Inferior parietal cortex (tissue), 1 donor: ENCODE data around the gene PLA2G5.
A peak's percentile ranks its signal among the peaks of the same experiment; 100 is the strongest.

Experiments
- DNase-seq: peaks from one replicate; pipeline ENCODE4 v3.0.0-alpha.2; 2016; ENCODE audit errors: extremely low spot score

The PLA2G5 gene

GRCh38 chr1:20090119-20090518, 20.1 kb downstream of the PLA2G5 start:
- DNase-seq = no peak

DNA sequence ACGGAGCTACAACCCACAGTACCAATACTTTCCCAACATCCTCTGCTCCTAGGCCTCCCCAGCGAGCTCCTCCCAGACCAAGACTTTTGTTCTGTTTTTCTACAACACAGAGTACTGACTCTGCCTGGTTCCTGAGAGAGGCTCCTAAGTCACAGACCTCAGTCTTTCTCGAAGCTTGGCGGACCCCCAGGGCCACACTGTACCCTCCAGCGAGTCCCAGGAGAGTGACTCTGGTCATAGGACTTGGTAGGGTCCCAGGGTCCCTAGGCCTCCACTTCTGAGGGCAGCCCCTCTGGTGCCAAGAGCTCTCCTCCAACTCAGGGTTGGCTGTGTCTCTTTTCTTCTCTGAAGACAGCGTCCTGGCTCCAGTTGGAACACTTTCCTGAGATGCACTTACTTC, 20.6 kb downstream of the PLA2G5 start:
- no peak for DNase-seq

DNA sequence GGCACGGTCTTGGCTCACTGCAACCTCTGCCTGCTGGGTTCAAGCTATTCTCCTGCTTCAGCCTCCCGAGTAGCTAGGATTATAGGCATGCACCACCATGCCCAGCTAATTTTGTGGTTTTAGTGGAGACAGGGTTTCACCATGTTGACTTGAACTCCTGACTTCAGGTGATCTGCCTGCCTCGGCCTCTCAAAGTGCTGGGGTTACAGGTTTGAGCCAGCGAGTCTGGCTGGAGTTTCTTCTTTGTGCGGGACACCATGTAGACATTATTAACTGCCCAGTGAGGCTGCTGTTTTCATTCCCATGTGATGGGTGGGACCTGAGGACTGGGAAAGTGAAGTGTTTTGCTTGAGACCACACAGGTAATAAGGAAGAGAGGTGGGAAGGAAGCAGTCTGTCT, 23.3 kb downstream of the PLA2G5 start:
- no peak for DNase-seq

- no peak for DNase-seq
Measured at GRCh38 chr1:20093940-20094391, 24.0 kb downstream of the PLA2G5 start.

- DNase-seq = no peak
Measured at GRCh38 chr1:20095564-20096434, 25.8 kb downstream of the PLA2G5 start.

DNA sequence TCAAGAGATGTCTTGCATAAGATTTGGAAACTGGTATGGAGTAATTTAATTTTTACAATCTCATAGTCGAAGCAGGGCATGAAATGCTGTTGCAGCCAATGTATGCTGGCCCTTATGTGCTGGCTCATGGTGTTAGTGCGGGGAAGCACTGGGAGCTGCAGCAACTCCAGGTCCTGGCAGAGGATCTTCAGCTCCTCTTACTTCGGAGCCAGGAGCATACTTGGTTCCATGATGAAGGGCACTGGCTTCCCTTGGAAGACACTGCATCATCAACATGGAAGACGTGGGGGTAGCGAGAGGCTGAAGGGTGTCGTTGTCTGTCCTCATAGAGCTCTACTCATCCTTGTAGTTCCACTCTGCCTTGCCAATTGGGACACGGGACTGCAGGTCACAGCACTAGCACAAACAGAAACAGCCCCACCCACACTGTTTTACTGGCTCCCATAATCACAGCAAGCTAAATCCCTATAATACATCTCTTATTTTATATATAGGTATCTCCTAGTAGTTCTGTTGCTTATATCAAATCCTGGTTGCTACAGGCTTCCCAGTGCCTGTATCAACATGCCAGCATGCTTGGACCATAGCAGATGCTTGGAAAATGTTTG, 26.9 kb downstream of the PLA2G5 start:
- no peak for DNase-seq

DNA sequence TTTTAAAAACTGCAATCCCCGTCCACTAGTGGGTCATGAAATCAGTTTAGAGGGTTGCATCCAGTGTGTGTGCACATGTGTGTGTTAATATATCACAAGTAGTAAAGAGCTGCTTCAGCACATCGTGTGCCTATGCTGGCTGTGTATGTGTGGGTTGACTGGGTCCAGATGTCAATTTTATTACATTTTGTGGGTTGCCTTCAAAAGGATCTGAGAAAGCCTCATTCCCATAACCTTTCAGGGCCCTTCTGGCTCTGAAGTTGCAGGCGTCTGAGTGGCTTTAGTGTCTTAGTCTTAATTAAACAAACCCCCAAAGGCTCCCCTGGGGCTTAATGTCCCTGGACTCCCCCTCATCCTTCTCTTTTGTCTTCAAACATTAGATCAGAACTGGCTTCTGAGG, 29.5 kb downstream of the PLA2G5 start:
- DNase-seq = no peak

DNA sequence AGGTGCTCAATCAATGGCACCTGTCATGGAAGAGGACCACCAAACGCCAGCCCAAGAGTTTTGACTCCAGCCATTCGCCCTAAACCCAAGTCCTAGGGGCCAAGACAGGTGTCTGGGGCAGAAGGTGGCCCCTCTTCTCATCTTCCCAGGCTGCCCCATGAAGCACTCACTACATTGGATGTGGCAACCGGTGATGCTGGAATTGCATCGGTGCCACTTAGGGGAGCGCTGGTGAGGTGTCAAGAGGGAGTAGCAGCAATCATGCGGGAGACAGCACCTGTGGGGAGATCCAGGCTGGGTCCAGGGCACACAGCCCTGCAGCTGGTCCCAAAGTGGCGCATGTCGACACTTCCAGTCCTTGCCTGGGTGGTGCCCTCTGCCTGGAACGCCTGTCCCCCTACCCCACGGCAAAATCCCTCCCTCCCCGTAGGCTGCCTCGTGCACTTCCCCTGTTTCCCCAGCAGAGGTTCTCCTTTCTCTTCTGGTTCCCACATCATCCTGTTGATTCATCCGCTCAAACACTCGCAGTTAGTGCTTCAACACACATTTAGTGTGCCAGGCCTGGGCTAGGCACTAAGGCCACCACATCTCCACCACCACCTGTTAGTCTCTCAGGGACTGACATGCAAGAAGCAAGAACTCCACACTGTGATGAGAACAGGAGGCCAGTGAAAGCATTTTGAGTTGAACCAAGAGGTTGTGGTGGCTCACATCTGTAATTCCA, 30.8 kb downstream of the PLA2G5 start:
- peak; percentile 41 for DNase-seq

DNA sequence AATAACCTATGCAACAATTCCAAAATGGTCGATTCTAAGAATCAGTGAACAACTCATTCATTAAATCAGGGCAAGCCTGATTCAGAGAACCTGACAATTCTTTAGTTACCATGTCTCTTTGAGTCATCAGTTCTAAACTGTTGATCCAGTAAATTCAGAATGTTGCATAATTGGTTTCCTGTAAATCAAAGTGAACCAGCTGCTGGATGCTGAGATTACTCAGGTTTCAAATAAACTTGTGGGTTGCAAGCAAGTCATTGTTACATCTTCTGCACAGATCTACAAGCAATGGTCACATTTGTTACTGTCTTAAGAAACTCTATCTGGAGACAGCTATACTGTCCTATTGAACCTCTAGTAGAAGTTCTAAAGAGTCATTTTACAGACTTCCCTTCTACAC, 32.9 kb downstream of the PLA2G5 start:
- no peak for DNase-seq

GRCh38 chr1:20105856-20106255, 35.9 kb downstream of the PLA2G5 start:
- no peak for DNase-seq

DNA sequence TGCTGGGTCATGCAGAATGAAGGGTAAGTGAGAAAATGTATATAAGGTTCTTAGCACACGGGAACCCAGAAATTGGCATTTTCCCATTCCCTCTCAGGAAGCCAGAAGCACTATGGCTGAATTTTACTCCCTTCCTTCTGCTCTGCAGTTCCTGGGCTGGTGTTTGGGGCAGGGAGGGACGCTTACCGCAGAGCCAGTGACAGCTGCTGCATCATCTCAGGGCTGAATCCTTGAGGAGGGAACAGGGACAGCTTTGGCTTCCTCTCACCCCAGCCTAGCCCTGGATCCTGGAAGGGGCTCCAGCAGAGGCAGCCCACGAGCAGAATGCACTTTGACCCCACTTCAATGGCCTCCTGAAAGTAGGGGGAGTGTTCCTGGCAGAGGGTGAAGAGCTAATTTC, 37.4 kb downstream of the PLA2G5 start:
- no peak for DNase-seq

GRCh38 chr1:20107796-20108195, 37.8 kb downstream of the PLA2G5 start:
- no peak for DNase-seq

DNA sequence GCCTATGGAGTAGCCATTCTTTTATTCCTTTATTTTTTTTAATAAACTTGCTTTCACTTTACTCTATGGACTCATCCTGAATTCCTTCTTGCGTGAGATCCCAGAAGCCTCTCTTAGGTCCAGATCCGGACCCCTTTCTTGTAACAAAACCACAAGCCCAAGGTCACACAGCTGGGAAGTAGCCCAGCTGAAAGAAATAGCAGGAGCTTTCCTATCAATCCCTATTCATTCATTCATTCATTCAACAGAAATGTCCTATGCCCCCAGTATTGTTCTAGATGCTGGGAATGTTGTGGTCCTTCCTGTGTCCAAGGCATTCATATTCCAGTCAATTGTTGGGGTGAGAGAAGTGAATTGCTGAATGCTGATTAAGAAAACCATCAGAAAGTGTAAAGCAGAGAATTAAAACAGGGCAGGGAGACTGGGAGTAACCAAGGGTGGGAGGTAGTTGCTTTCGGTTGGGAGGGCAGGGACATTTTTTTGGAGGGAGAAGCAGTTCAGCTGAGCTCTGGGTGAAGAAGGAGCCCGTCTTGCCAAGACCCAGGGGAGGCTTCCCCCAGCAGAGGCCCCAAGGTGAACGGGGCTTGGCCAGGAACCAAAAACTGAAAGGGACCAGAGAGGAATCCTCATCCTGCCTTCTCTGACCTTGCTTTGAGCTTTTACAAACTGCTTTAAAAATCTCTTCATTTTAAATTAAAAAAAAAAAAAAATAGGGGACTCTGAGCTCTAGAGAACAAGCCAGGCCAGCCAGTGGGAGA, 38.6 kb downstream of the PLA2G5 start:
- no peak for DNase-seq

DNA sequence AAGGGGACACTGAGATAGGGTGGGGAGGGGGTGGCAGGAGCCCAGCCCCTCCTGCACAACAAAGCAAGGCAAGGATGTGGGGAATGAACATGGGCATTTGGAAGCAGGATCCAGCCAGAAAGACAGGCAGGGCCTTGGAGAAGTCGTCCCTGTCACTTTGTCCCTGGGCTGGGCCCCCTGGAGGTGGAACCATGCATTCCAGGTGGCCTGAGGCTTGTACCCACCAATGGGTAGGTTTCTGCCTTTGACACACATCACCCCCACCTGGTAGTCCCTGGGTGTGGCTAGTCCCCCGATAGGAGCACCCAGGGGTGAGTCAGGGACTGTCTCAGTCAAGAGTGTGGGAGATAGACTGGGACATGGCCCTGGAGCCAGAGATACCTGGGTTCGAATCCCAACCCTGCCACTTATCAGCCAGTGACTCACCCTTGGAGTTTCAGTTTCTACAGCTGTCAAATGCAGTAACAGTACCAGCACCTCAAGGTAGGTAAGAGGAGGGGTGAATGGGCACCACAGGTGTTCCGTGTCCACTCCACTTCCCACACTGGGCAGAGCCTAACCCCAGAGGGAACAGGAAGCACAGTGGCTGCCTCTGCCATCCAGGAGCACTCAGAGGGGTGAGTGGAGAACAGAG, 39.3 kb downstream of the PLA2G5 start:
- no peak for DNase-seq

- no peak for DNase-seq
Measured at GRCh38 chr1:20110679-20111078, 40.7 kb downstream of the PLA2G5 start.

GRCh38 chr1:20111452-20111851, 41.5 kb downstream of the PLA2G5 start:
- DNase-seq = no peak

GRCh38 chr1:20112279-20113000, 42.4 kb downstream of the PLA2G5 start:
- DNase-seq = no peak

GRCh38 chr1:20114021-20114648, 44.1 kb downstream of the PLA2G5 start:
- no peak for DNase-seq

DNA sequence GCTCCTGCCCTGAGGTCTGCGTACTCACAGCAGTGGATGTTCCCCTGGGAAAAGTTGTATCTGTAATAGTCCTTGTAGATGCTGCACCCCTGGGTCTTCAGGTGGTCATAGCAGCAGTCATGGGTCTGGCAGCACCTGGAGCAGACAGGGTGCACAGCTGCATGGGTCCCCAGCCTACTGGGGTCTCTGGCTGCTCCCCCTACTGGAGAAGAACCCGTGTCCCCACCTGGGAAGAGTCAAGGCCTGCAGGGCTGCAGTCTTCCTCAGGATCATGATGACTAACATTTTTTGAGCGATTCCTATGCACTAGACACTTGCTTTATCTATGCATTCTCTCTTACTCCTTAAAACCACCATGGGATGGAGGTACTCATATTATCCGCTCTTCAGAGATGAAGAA, 45.5 kb downstream of the PLA2G5 start:
- no peak for DNase-seq

- no peak for DNase-seq
Measured at GRCh38 chr1:20115916-20116315, 45.9 kb downstream of the PLA2G5 start.
